Measurements from ENCODE around the gene RBM33. TPM values are rescaled to one million over a fixed set of nuclear protein-coding genes. Genes with fewer than 3 reads are reported as not detected.
A peak's percentile ranks its signal among the peaks of the same experiment; 100 is the strongest.

Gene RBM33
- total and polyA plus RNA-seq, 2 experiments from 2014 or later = 51.1 to 53.5 TPM

DNA sequence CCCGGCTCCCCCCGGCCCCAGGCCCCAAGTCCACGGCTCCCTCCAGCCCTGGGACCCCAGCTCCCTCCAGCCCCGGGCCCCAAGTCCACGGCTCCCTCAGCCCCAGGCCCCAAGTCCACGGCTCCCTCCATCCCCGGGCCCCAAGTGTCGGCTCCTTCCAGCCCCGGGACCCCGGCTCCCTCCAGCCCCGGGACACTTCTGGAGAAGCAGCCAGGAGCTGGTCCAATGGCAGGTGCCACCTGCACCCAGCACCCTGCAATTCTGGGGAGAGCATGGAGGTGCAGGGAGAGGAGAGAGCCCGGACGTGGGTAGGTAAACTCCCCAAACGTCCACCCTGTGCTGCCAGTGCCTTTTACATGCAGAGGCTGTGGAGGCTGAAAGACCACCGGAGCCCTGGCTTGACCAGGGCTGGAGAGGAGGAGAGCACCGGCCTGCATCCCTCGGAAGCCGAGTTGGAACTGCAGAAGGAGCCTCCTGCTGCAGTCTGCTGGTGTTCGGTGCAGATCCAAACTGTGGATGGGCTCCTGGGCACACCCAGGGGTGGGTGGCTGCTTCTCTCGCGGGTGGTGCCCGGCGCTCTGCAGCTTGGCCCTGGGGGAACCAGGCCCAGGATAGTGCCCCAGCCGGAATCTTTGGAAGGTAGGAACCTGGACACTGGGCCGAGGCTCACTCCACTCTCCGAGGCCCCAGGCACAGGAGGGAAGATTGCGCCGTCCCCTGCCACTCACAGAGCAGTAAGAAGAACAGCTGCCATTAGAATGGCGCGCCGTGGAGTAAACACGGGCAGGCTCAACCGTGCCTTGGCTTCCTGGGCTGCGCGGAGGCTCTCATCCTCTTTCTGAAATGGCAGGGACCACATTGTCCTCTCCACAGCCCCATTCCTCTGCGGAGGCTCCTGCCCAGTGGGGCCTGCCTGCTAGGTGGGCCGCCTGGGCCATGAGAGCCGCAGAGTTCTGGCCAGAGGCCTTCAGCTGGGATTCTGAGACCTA is 153.1 kb downstream of the RBM33 start:
- no peaks in the 10 kb centered on the region for H3K4me1 ChIP-seq (ENCODE audit: low read depth)
- DNase-seq (ENCODE audit: low read depth in 1 of 2, low spot score in 1 of 2) = no peak
- no peak overlapping the region for H3K4me3 ChIP-seq
- no peak overlapping the region for H3K27ac ChIP-seq
- H3K27me3 ChIP-seq = peaks cover 81% of the 10 kb centered on the region
- no peak for TF ChIP-seq CTCF (IDR thresholded peaks at IDR 0.05; ENCODE audit: low read depth, low read length)
- H3K36me3 ChIP-seq = no peaks in the 10 kb centered on the region
- H3K9me3 ChIP-seq (ENCODE audit: low read depth) = no peaks in the 10 kb centered on the region

GRCh38 chr7:155798673-155799439 is 154.4 kb downstream of the RBM33 start:
- no peak for DNase-seq (ENCODE audit: low read depth in 1 of 2, low spot score in 1 of 2)
- Histone ChIP-seq H3K27me3 (peaks cover 94% of the 10 kb centered on the region), H3K27ac (no peak overlapping the region), H3K36me3 (no peaks in the 10 kb centered on the region), H3K9me3 (ENCODE audit: low read depth) (no peaks in the 10 kb centered on the region), H3K4me1 (ENCODE audit: low read depth) (no peaks in the 10 kb centered on the region), H3K4me3 (no peak overlapping the region)
- TF ChIP-seq CTCF (IDR thresholded peaks at IDR 0.05; ENCODE audit: low read depth, low read length) = no peak

GRCh38 chr7:155799514-155799913 is 155.1 kb downstream of the RBM33 start:
- no peaks in the 10 kb centered on the region for H3K9me3 ChIP-seq (ENCODE audit: low read depth)
- H3K27ac ChIP-seq = no peak overlapping the region
- H3K27me3 ChIP-seq = peaks cover 99% of the 10 kb centered on the region
- peak in 1 of 2 donors; percentile 82 for DNase-seq (ENCODE audit: low read depth in 1 of 2, low spot score in 1 of 2)
- no peaks in the 10 kb centered on the region for H3K36me3 ChIP-seq
- TF ChIP-seq CTCF (IDR thresholded peaks at IDR 0.05; ENCODE audit: low read depth, low read length) = no peak
- H3K4me3 ChIP-seq = no peak overlapping the region
- H3K4me1 ChIP-seq (ENCODE audit: low read depth) = no peaks in the 10 kb centered on the region

DNA sequence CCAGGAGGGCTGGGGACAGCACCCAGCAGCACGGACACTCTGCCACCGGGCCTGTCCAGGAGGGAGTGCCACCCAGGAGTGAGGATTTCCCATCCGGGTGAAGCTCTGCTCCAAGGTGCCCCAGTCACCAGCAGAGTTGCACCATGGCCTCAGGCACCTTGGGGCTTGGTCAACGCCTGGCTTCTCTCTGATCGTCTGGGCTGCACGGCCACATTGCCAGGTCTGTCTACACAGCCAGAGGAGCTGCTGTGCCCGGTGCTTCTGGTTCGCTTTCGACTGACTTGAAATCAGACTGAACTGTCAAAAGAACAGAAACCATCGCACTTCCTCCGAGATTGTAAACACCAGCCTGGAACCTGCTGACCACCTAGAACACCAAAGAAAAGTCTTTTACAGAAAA is 155.8 kb downstream of the RBM33 start:
- Histone ChIP-seq H3K4me1 (ENCODE audit: low read depth) (no peaks in the 10 kb centered on the region), H3K27ac (no peak overlapping the region), H3K27me3 (peaks cover 100% of the 10 kb centered on the region), H3K9me3 (ENCODE audit: low read depth) (no peaks in the 10 kb centered on the region), H3K4me3 (no peak overlapping the region), H3K36me3 (no peaks in the 10 kb centered on the region)
- DNase-seq (ENCODE audit: low read depth in 1 of 2, low spot score in 1 of 2) = no peak
- TF ChIP-seq CTCF (IDR thresholded peaks at IDR 0.05; ENCODE audit: low read depth, low read length) = no peak

DNA sequence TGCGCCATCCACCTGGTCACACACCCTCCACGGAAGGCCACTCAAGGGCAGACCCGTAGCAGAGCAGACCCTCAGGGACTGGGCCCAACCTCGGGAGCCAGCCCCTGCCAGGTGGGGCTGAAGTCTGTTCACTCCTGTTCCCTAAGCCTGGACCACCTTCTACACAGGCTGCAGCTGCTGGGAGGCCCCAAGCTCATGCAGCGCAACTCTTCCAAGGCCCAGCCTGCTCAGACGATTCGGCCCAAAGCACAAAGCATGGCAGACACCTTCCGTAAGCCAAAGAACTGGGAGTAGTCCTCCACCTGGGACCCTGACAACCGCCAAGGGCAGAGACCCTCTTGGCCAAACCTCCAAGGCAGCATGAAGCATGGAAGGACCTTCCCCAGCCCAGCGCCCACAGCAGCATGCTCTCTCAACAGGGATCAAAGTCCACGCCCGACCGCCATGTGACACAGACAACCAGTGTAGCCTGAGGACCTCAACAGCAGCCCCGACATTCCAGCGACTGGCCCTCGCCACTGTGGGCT is 156.3 kb downstream of the RBM33 start:
- Histone ChIP-seq H3K27ac (no peak overlapping the region), H3K4me3 (no peak overlapping the region), H3K36me3 (no peaks in the 10 kb centered on the region), H3K9me3 (ENCODE audit: low read depth) (no peaks in the 10 kb centered on the region), H3K4me1 (ENCODE audit: low read depth) (no peaks in the 10 kb centered on the region), H3K27me3 (peaks cover 100% of the 10 kb centered on the region)
- DNase-seq (ENCODE audit: low read depth in 1 of 2, low spot score in 1 of 2) = no peak
- TF ChIP-seq CTCF (IDR thresholded peaks at IDR 0.05; ENCODE audit: low read depth, low read length) = no peak
